ENCODE data around the gene PRXL2A. TPM values are rescaled to one million over a fixed set of nuclear protein-coding genes. Genes with fewer than 3 reads are reported as not detected.

The PRXL2A gene
- total RNA-seq = 23.5 and 28.4 TPM in 2 replicates

GRCh38 chr10:80408242-80409101, at the start of gene PRXL2A:
Gene PRXL2A, plus strand, starts transcription at chr10:80408551. Its CDS starts 11,917 bp downstream, at chr10:80420468.

GRCh38 chr10:80453842-80454512, 45.6 kb downstream of the PRXL2A start, which contains the start of gene TSPAN14:
Gene TSPAN14, plus strand, starts transcription at chr10:80454310. Its CDS starts 34,924 bp downstream, at chr10:80489234.

Other genes with a start within 250 kb of the PRXL2A start
- gene ANXA11, start 203.0 kb upstream of the PRXL2A start, total RNA-seq = 136 and 204 TPM in 2 replicates
- gene MAT1A, start 118.9 kb upstream of the PRXL2A start, total RNA-seq = not detected in 2 replicates
- not detected in 2 replicates for gene DYDC1, start 51.8 kb upstream of the PRXL2A start, total RNA-seq
- gene DYDC2, start 51.8 kb upstream of the PRXL2A start, total RNA-seq = not detected in 2 replicates
- gene TSPAN14, start 45.8 kb downstream of the PRXL2A start, total RNA-seq = 96.6 and 98.7 TPM in 2 replicates
- gene SH2D4B, start 129.4 kb downstream of the PRXL2A start, total RNA-seq = under 0.01 TPM in 1 of 2 replicates, not detected in the other

Measured in mesangial cell (primary cell).